ENCODE results near the gene THSD7A. TPM values are rescaled to one million over a fixed set of nuclear protein-coding genes. Genes with fewer than 3 reads are reported as not detected.

The THSD7A gene
- total and polyA plus RNA-seq, 10 of the 15 experiments (the other 5 are each of a cell fraction or from before 2014, with no cell fraction given) = 0.03 to 0.09 (median 0.03) TPM; not detected in 7

- H3K4me2 ChIP-seq (ENCODE audit: control insufficient read depth, insufficient read depth) = no peak overlapping the region
- POLR2A ChIA-PET = no interaction called here
- 0% methylated on average over 1 of the region's 1 CpG for WGBS (ENCODE audit: insufficient coverage, insufficient replicate concordance, low lambda C conversion rate, missing lambda C conversion rate)
- in situ Hi-C loops (cut with MboI) (loop anchor here (10.0 kb wide), 1 partner anchor 887 kb away; no protein-coding TSS in a partner anchor), intact Hi-C loops (cut with micrococcal nuclease; ENCODE audit: unreplicated experiment) (no loop called here)
- SMC1A ChIA-PET (ENCODE audit: uncharacterized antibody, unreplicated experiment) = interaction anchor here (0.6 kb wide), 1 partner anchor 16 kb away, joined by 3 read pairs; no protein-coding TSS in a partner anchor
- no peak overlapping the region for H3K27ac ChIP-seq (ENCODE audit: control insufficient read depth, insufficient read depth)
- TF ChIP-seq EZH2 (IDR thresholded peaks at IDR 0.05; ENCODE audit: borderline replicate concordance, control insufficient read depth, low read depth, low read length) (no peak), LARP7 (IDR thresholded peaks at IDR 0.05) (no peak), TCF12 (IDR thresholded peaks at IDR 0.05; ENCODE audit: low read depth, low read length) (no peak), SUZ12 (IDR thresholded peaks at IDR 0.05; ENCODE audit: unreplicated experiment) (no peak), BMI1 (IDR thresholded peaks at IDR 0.05; ENCODE audit: borderline replicate concordance) (no peak)
- TF ChIP-seq, protein P1, sequence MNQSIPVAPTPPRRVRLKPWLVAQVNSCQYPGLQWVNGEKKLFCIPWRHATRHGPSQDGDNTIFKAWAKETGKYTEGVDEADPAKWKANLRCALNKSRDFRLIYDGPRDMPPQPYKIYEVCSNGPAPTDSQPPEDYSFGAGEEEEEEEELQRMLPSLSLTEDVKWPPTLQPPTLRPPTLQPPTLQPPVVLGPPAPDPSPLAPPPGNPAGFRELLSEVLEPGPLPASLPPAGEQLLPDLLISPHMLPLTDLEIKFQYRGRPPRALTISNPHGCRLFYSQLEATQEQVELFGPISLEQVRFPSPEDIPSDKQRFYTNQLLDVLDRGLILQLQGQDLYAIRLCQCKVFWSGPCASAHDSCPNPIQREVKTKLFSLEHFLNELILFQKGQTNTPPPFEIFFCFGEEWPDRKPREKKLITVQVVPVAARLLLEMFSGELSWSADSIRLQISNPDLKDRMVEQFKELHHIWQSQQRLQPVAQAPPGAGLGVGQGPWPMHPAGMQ (IDR thresholded peaks at IDR 0.05; ENCODE audit: borderline replicate concordance) = no peak
- TF ChIP-seq, protein P2, sequence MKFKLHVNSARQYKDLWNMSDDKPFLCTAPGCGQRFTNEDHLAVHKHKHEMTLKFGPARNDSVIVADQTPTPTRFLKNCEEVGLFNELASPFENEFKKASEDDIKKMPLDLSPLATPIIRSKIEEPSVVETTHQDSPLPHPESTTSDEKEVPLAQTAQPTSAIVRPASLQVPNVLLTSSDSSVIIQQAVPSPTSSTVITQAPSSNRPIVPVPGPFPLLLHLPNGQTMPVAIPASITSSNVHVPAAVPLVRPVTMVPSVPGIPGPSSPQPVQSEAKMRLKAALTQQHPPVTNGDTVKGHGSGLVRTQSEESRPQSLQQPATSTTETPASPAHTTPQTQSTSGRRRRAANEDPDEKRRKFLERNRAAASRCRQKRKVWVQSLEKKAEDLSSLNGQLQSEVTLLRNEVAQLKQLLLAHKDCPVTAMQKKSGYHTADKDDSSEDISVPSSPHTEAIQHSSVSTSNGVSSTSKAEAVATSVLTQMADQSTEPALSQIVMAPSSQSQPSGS (IDR thresholded peaks at IDR 0.05; ENCODE audit: low read length) = no peak
- TF ChIP-seq, protein P3, sequence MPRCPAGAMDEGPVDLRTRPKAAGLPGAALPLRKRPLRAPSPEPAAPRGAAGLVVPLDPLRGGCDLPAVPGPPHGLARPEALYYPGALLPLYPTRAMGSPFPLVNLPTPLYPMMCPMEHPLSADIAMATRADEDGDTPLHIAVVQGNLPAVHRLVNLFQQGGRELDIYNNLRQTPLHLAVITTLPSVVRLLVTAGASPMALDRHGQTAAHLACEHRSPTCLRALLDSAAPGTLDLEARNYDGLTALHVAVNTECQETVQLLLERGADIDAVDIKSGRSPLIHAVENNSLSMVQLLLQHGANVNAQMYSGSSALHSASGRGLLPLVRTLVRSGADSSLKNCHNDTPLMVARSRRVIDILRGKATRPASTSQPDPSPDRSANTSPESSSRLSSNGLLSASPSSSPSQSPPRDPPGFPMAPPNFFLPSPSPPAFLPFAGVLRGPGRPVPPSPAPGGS (IDR thresholded peaks at IDR 0.05; ENCODE audit: borderline replicate concordance, insufficient read depth, low read depth, low read length, poor library complexity, severe bottlenecking) = no peak
- H3K27me3 ChIP-seq (replicated peaks in 1 of 2; ENCODE audit: control insufficient read depth in 2 of 2, insufficient read depth in 2 of 2, low read length in 1 of 2) = no peaks in the 10 kb centered on the region; a peak in 1 of 4 replicates
- H3K36me3 ChIP-seq (ENCODE audit: control insufficient read depth in 2 of 2, insufficient read depth in 2 of 2, low read length in 1 of 2) = no peaks in the 10 kb centered on the region
- no peaks in the 10 kb centered on the region for H3K79me2 ChIP-seq (ENCODE audit: control insufficient read depth, insufficient read depth, low read length)
- no peak overlapping the region for H2AFZ ChIP-seq (ENCODE audit: control insufficient read depth, low read depth, low read length)
- DNase-seq (ENCODE audit: low read depth, low spot score) (no peak), ATAC-seq (no peak), FAIRE-seq (no peak)
- CTCF ChIA-PET = interaction anchor here (0.9 kb wide), 1 partner anchor 10 kb away, joined by 3 read pairs; no protein-coding TSS in a partner anchor
- BruUV-seq (replicated peaks) = no TSS peak
- no peaks in the 10 kb centered on the region for H4K20me1 ChIP-seq (ENCODE audit: control insufficient read depth, insufficient read depth)
- no peak overlapping the region for H3K4me3 ChIP-seq
- H3K9me3 ChIP-seq (replicated peaks; ENCODE audit: control insufficient read depth, insufficient read depth, low read length) = no peaks in the 10 kb centered on the region
- H3K4me1 ChIP-seq (ENCODE audit: control insufficient read depth, insufficient read depth, low read length) = no peaks in the 10 kb centered on the region
- RAD21 ChIA-PET (ENCODE audit: unreplicated experiment) = no interaction called here
- no peak overlapping the region for H3K9ac ChIP-seq (ENCODE audit: control insufficient read depth, insufficient read depth, low read length)
These were observed 394.0 kb downstream of the THSD7A start for GRCh38 chr7:11437994-11438393.
